Stimulated activated naive CD8-positive, alpha-beta T cell treated with anti-CD3 and anti-CD28 coated beads, Interleukin-15, amount 100 ng/mL, for 72 hours (primary cell): ENCODE results near the gene BRPF1.

Source experiments
- ATAC-seq: fragments of 150-1000 bp; cut with Tn5 transposase; 2 replicates; pipeline ENCODE4 v1.10.0; 2021; ENCODE audit warnings: mild to moderate bottlenecking, moderate library complexity
- DNase-seq, 2 donors: peaks; one replicate each; pipeline ENCODE4 v3.0.0; 2021 to 2022
- H3K27ac Mint-ChIP-seq, 2 donors: one replicate each; pipeline ENCODE4 v1.8.0; 2022; ENCODE audit warnings: mild to moderate bottlenecking in 2 of 2, mixed read lengths in 2 of 2, moderate library complexity in 2 of 2
- H3K27me3 Mint-ChIP-seq: one replicate; pipeline ENCODE4 v1.8.0; 2022; ENCODE audit warnings: mixed read lengths
- H3K4me1 Mint-ChIP-seq: one replicate; pipeline ENCODE4 v1.8.0; 2022; ENCODE audit warnings: mild to moderate bottlenecking, mixed read lengths
- H3K4me3 Mint-ChIP-seq, 2 donors: one replicate each; pipeline ENCODE4 v1.8.0; 2022; ENCODE audit warnings: mild to moderate bottlenecking in 2 of 2, mixed read lengths in 2 of 2, moderate library complexity in 1 of 2
- H3K9me3 Mint-ChIP-seq, 2 donors: one replicate each; pipeline ENCODE4 v1.8.0; 2022; ENCODE audit warnings: mixed read lengths in 2 of 2

BRPF1 gene

DNA sequence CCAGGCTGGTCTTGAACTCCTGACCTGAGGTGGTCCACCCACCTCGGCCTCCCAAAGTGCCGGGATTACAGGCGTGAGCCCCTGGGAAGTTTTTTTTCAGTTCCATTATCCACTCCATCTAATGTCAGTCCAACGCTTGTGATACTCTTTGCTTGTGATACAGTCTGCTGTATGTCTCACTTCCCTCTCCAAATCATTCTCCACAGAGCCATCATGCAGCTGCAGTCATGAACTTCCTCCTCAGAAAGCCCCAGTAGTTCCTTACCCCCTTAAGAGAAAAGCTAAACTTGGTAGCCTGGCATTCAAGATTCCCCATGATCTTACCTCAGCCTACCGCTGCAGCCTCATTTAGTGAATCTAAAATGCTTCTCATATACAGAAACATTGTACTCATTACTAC, 63.7 kb downstream of the BRPF1 start:
- Mint-ChIP-seq H3K9me3 (no peaks in the 10 kb centered on the region), H3K27ac (peak overlapping the region; percentile 72 to 93), H3K4me3 (peak overlapping the region; percentile 22 to 69), H3K4me1 (peaks cover 50% of the 10 kb centered on the region), H3K27me3 (no peaks in the 10 kb centered on the region)
- ATAC-seq (no peak), DNase-seq (no peak)

DNA sequence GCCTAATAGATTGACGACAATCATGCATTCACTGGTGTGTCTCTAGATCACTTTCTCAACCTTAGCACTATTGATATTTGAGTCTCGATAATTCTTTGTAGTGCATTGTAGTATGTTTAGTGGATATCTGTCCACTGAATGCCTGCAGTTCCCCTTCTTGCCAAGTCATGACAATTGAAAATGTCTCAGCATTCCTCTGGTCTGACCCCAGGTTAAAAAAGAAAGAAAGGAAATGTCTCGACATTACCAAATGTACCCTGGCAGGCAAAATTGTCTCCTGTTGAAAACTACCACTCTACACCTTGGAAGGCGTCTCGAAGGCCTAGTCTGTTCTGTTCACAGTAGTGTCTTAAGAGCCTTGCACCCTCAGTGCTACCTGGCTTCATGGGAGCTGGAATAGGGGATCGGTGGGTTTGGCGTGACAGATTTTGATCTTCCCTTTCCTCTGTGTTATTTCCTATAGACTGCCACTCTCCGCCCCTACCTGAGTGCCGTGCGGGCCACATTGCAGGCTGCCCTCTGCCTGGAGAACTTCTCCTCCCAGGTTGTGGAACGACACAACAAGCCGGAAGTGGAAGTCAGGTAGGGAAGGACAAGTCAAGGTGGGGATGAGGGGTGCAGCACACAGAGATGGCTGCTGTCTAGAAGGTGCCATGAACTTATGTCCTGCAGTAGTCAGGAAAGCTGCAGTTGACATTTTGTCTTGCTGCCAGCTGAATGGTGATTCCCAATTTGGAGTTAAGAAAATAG, 65.8 kb downstream of the BRPF1 start:
- peaks cover 31% of the 10 kb centered on the region for H3K4me1 Mint-ChIP-seq
- DNase-seq (no peak), ATAC-seq (no peak)
- H3K9me3 Mint-ChIP-seq: no peaks in the 10 kb centered on the region
- no peak overlapping the region for H3K4me3 Mint-ChIP-seq
- no peaks in the 10 kb centered on the region for H3K27me3 Mint-ChIP-seq
- H3K27ac Mint-ChIP-seq: peak overlapping the region in 1 of 2 donors; percentile 69
